ENCODE measurements around the gene SPATA25. TPM values are rescaled to one million over a fixed set of nuclear protein-coding genes. Genes with fewer than 3 reads are reported as not detected.

The SPATA25 gene
- total RNA-seq, 1 experiment from 2014 or later, result 10.4 TPM

- DNase-seq (ENCODE audit: low spot score), result no peak
Observed at GRCh38 chr20:45867136-45867818, 20.1 kb downstream of the SPATA25 start.

- DNase-seq (ENCODE audit: low spot score), result no peak
Observed at GRCh38 chr20:45866454-45866853, 21.0 kb downstream of the SPATA25 start.

DNA sequence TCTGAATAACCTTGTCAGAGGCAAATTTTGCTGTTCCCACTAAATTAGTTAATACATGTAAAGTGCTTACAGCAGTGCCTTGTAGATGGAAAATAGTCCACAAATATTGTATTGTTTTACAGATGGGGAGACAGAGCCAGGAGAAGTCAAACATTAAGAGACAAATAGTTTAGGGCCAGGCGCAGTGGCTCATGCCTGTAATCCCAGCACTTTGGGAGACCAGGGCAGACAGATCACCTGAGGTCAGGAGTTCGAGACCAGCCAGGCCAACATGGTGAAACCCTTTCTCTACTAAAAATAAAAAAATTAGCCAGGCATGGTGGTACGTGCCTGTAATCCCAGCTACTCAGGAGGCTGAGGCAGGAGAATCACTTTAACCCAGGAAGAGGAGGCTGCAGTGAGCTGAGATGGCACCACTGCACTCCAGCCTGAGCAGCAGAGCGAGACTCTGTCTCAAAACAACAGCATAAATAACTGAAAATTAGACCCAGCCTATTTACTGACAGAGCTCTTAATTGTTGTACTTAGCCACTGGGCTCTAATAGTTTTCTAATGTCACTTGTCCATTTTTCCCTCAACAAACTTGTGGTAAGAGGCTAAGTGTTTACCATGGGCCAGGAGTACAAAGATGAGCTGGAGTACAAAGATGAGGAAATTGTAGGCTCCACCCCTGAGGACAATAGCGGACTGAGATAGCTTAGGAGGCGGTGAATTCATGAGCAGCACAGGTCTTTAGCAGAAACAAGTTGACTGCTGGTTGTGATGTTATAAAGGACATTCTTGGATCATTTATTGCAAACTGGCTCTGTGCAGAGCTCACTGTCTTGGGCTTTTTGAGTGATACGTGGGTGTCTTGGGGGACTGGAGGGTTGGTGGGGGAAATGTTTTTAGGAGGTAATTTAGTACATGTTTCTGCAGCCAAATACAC, 23.6 kb downstream of the SPATA25 start:
- DNase-seq (ENCODE audit: low spot score), result peak; percentile 19

DNA sequence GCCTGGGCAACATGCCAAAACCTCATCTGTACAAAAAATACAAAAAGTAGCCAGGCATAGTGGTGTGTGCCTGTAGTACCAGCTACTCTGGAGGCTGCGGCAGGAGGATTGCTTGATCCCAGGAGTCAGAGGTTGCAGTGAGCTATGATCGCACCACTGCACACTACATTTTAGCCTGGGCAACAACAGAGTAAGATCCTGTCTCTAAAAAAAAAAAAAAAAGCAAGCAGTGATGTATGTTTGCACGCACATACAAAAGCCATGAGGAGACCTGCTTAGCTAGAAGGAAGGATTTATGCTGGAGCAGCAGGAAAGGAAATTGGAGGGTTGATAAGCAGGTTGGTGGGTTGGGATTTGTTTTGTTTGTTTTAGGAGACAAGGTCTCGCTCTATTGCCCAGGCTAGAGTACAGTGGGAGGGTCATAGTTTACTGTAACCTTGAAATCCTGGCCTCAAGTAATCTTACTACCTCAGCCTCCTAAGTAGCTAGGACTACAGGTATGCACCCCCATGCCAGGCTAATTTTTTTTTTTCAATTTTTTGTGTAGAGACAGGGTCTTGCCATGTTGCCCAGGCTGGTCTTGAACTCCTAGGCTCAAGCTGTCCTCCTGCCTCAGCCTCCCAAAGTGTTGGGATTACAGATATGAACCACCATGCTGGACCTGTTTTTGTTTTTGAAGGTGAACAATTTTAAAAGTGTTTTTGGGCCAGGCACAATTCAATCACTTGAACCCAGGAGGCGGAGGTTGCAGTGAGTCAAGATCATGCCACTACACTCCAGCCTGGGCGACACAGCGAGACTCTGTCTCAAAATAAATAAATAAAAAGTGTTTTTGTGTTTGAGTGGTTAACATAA, 26.0 kb downstream of the SPATA25 start:
- peak; percentile 28 for DNase-seq (ENCODE audit: low spot score)

GRCh38 chr20:45860560-45861220, 26.7 kb downstream of the SPATA25 start:
- DNase-seq (ENCODE audit: low spot score), result no peak

DNA sequence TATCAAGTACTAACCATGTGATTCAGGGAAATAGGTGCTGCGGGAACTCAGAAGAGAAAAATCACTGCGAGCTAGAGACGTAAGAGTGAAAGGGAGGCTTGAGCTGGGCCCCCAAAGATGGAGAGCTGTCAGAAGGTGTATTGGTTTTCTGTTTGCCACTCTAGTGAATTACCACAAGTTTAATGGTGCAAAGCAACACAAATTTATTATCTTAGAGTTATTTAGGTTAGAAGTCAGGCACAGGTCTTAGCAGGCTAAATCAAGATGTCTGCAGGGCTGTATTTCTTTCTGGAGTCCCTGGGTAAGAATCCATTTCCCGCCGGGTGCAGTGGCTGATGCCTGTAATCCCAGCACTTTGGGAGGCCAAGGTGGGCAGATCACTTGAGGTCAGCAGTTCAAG, 27.5 kb downstream of the SPATA25 start:
- DNase-seq (ENCODE audit: low spot score), result no peak

DNA sequence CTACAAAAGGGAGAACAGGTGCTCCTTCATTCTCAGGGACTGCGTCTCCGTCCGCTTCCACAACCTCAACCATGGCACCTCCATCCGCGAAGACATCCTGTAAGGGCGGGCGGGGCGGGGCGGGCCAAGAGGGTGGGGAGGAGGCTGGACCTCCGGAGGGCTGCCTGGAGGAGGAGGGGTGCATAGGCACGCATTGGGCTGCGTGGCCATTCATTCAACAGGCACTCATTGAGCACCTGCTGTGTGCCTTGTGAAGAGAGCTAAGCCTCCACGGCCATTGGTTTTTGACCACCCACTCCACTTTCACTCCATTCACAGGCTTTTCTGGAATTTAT, 29.6 kb downstream of the SPATA25 start:
- DNase-seq (ENCODE audit: low spot score), result no peak

DNA sequence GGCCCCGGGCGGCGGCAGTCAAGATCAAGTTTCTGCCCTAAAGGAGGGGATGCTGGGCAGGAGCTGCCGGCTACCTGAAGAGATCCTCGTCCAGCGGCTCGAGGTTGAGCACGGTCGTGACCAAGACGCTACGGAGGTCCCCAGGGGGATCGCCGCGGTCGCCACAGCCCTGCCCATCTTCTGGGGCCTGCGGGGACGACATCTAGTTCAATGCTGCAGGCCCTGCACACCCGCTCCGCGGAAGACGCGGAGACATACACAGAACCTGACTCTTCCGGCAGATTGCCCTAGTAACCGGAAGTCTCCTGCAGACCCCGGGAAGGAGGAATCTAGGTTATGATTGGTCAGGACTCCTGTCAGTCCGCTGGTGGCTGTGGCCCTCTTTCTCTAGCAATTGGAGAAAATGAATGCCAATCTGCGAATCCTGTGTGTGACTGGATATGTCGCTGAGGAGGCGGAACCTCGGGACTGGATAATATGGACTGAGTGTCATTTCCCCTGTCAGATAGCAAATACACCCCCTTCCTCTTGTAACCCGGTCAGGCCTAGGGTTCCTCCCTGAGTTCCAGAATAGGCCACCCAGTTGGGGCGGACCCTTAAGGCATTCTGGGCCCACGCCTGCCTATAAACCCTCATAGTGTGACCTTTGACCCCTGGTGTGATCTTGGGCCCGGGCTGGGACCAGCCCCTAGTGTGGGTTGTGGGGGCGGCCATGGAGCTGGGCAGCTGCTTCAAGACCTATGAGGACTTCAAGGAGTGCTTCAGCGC, 30.1 kb downstream of the SPATA25 start, which contains the start of the genes ACOT8 and ZSWIM3:
TSS of gene ACOT8 (minus strand) at position 279 of the 768 bp plus-strand sequence. CDS start at position 202, 77 bp downstream.
TSS of gene ZSWIM3 (plus strand) at position 501 of the 768 bp plus-strand sequence. CDS start at position 713, 212 bp downstream.
- DNase-seq (ENCODE audit: low spot score), result peak; percentile 100

DNA sequence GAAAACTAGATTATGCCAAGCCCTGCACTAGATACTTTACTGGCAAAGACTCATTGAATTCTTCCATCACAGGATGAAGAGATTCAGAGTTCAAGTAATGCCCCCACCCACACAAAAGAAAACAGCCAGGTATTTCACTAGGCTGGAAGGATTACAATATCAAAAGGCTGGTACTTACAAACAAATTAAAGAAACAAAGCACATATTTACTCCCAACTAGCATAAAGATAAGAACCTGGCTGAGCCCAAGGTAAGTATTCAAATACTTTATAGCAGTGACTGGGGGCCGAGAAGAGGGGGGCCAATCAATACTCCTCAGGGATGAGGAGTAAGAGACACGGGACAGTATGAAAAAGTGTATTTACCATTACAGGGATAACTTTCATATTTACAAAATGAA, 33.9 kb downstream of the SPATA25 start:
- DNase-seq (ENCODE audit: low spot score), result no peak

GRCh38 chr20:45852326-45852725, 35.1 kb downstream of the SPATA25 start:
- no peak for DNase-seq (ENCODE audit: low spot score)

- DNase-seq (ENCODE audit: low spot score), result no peak
Observed at GRCh38 chr20:45851501-45851900, 35.9 kb downstream of the SPATA25 start.

DNA sequence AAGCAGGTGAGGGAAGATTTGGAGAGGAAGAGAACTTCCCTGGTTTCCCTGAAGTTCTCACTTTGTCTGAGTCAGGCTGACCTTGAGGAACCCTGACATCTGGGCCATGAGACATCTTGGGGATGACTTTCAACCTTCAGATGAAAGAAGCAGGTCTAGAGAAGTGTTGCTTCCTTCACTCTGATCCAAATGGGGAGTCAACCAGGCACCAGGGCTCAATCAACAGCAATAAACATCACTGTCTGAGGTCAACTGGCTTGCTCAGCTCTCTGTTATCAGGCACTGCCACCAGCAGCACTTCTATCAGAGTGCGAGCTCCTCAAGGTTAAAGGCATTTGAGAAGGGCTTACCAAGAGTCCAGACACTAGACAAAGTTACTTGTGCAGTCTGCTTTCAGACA, 36.5 kb downstream of the SPATA25 start:
- no peak for DNase-seq (ENCODE audit: low spot score)

- no peak for DNase-seq (ENCODE audit: low spot score)
Observed at GRCh38 chr20:45850238-45850637, 37.2 kb downstream of the SPATA25 start.

GRCh38 chr20:45848969-45849582, 38.3 kb downstream of the SPATA25 start:
- DNase-seq (ENCODE audit: low spot score), result no peak

- no peak for DNase-seq (ENCODE audit: low spot score)
Observed at GRCh38 chr20:45848421-45848820, 39.0 kb downstream of the SPATA25 start.

GRCh38 chr20:45845452-45845851, 42.0 kb downstream of the SPATA25 start:
- no peak for DNase-seq (ENCODE audit: low spot score)

DNA sequence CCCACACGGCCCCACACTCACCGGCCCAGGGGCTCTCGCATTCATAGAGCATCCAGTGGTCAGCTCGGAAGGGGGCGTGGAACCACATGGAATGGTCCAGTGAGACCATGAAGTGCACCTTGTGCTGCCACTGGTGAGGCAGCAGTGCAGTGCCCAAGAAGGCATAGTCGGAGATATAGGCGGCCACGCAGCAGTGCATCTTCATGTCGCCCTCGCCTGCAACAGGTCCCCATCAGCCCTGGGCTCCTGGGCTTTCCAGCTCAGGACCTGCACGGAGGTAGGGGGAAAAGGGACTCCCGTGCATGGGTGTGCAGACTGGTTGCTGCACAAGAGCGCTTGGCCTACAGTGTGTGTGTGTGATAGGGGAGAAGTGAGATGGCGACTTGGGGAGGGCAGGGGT, 43.9 kb downstream of the SPATA25 start:
- no peak for DNase-seq (ENCODE audit: low spot score)

- no peak for DNase-seq (ENCODE audit: low spot score)
Observed at GRCh38 chr20:45842169-45842812, 45.1 kb downstream of the SPATA25 start.

GRCh38 chr20:45841407-45842129, 45.9 kb downstream of the SPATA25 start:
- DNase-seq (ENCODE audit: low spot score), result no peak

Data from HT-29 (cell line).